H1 (cell line): ENCODE data around the gene NTN5. TPM values are rescaled to one million over a fixed set of nuclear protein-coding genes. Genes with fewer than 3 reads are reported as not detected.

Experiments
- CTCF ChIA-PET: fragments of 300-600 bp; sonication (Branson Sonifier 250); formaldehyde crosslinking; loops from one replicate; lab custom pipeline; 2021; ENCODE audit not compliant: partially characterized antibody; lab: Charles Lee
- POLR2A ChIA-PET: fragments of 300-600 bp; sonication (Branson Sonifier 250); formaldehyde crosslinking; loops from one replicate; lab custom pipeline; 2021; ENCODE audit warnings: inconsistent platforms; ENCODE audit not compliant: partially characterized antibody; lab: Charles Lee
- DNase-seq, 2 experiments: peaks; one replicate each; pipeline versions ENCODE4 v3.0.0 to v3.0.0-alpha.2; 2010 to 2022; ENCODE audit warnings: low spot score in 2 of 2, low read depth in 1 of 2, mixed read lengths in 1 of 2
- FAIRE-seq: peaks from 2 replicates; lab custom pipeline; 2011; peaks lifted over from hg19 to GRCh38; lab: Jason Lieb, UNC
- H2AFZ ChIP-seq: 2 replicates; pipeline ENCODE4 v1.8.1; 2012; ENCODE audit warnings: low read length, inconsistent platforms
- H2AK5ac ChIP-seq: 2 replicates; pipeline ENCODE4 v1.6.1; 2013; ENCODE audit warnings: low read depth, low read length
- H2BK120ac ChIP-seq: replicated peaks from 2 replicates; pipeline ENCODE3; 2013; ENCODE audit warnings: low read depth, low read length, inconsistent platforms
- H2BK12ac ChIP-seq: 2 replicates; pipeline ENCODE4 v1.6.1; 2013; ENCODE audit warnings: low read depth, low read length
- H2BK15ac ChIP-seq: 2 replicates; pipeline ENCODE4 v1.6.1; 2013; ENCODE audit warnings: low read length
- H2BK20ac ChIP-seq: 2 replicates; pipeline ENCODE4 v1.6.1; 2013; ENCODE audit warnings: low read length
- H2BK5ac ChIP-seq: 2 replicates; pipeline ENCODE4 v1.6.1; 2013; ENCODE audit warnings: low read depth, low read length
- H3K14ac ChIP-seq: 2 replicates; pipeline ENCODE4 v1.6.1; 2013; ENCODE audit warnings: inconsistent platforms; ENCODE audit not compliant: insufficient read length
- H3K18ac ChIP-seq: 2 replicates; pipeline ENCODE4 v1.6.1; 2013; ENCODE audit warnings: low read length; ENCODE audit errors: extremely low read depth
- H3K23ac ChIP-seq: 2 replicates; pipeline ENCODE4 v1.6.1; 2013; ENCODE audit warnings: inconsistent platforms; ENCODE audit not compliant: insufficient read length
- H3K23me2 ChIP-seq: 2 replicates; pipeline ENCODE4 v1.6.1; 2013; ENCODE audit warnings: low read depth, low read length
- H3K27ac ChIP-seq: 2 replicates; pipeline ENCODE4 v1.6.1; 2011; ENCODE audit warnings: low read depth, low read length, inconsistent platforms
- H3K27me3 ChIP-seq, 4 experiments: replicated peaks in 1 of 4; 1 replicate in 1 of 4; 2 replicates in 3 of 4; pipeline versions ENCODE4 v1.6.1 to v1.8.1; 2011 to 2013; ENCODE audit warnings: low read length in 3 of 4, mild to moderate bottlenecking in 3 of 4, inconsistent platforms in 2 of 4, mixed read lengths in 2 of 4, moderate library complexity in 1 of 4; ENCODE audit not compliant: control insufficient read depth in 3 of 4, insufficient read depth in 3 of 4; ENCODE audit errors: extremely low read depth in 1 of 4
- H3K36me3 ChIP-seq, 4 experiments: 2 replicates each; pipeline versions ENCODE4 v1.6.1 to v1.8.1; 2011 to 2013; ENCODE audit warnings: mild to moderate bottlenecking in 4 of 4, low read length in 3 of 4, moderate library complexity in 2 of 4, control low read depth in 1 of 4, inconsistent platforms in 1 of 4; ENCODE audit not compliant: insufficient read depth in 4 of 4, control insufficient read depth in 2 of 4
- H3K4ac ChIP-seq: replicated peaks from 2 replicates; pipeline ENCODE3; 2013; ENCODE audit warnings: low read length, low read depth, mixed read lengths, inconsistent platforms; ENCODE audit not compliant: insufficient read length
- H3K4me1 ChIP-seq, 4 experiments: replicated peaks in 1 of 4; 1 replicate in 1 of 4; 2 replicates in 3 of 4; pipeline versions ENCODE4 v1.6.1 to v1.8.1; 2011 to 2013; ENCODE audit warnings: low read length in 3 of 4, inconsistent platforms in 2 of 4, mixed read lengths in 1 of 4; ENCODE audit not compliant: insufficient read depth in 4 of 4, control insufficient read depth in 3 of 4
- H3K4me2 ChIP-seq, 2 experiments: 2 replicates each; pipeline versions ENCODE4 v1.6.1 to v1.8.1; 2011 to 2013; ENCODE audit warnings: low read depth in 2 of 2, low read length in 2 of 2, control low read depth in 1 of 2, inconsistent platforms in 1 of 2, mild to moderate bottlenecking in 1 of 2; ENCODE audit not compliant: insufficient read depth in 1 of 2
- H3K4me3 ChIP-seq, 4 experiments: fragments of 200-600, 300-600 bp in 1 of 4; sonication (generic), shearing (Covaris generic), sonication (Bioruptor Twin) in 1 of 4; 2 replicates each; pipeline versions ENCODE4 v1.5.1 to v1.8.1; 2011 to 2016; ENCODE audit warnings: low read length in 4 of 4, low read depth in 3 of 4, control low read depth in 2 of 4, inconsistent platforms in 2 of 4, mild to moderate bottlenecking in 2 of 4, mixed read lengths in 1 of 4, moderate library complexity in 1 of 4; ENCODE audit not compliant: insufficient read depth in 2 of 4; ENCODE audit errors: extremely low read depth in 1 of 4
- H3K56ac ChIP-seq: replicated peaks from 2 replicates; pipeline ENCODE3; 2013; ENCODE audit warnings: low read depth, mild to moderate bottlenecking, mixed read lengths, low read length, inconsistent platforms; ENCODE audit not compliant: insufficient read length
- H3K79me1 ChIP-seq: 2 replicates; pipeline ENCODE4 v1.6.1; 2013; ENCODE audit warnings: low read depth, low read length, control low read depth
- H3K79me2 ChIP-seq, 2 experiments: 2 replicates each; pipeline versions ENCODE4 v1.6.1 to v1.8.1; 2012 to 2013; ENCODE audit warnings: low read length in 2 of 2, mild to moderate bottlenecking in 2 of 2, inconsistent platforms in 1 of 2; ENCODE audit not compliant: insufficient read depth in 2 of 2, control insufficient read depth in 1 of 2
- H3K9ac ChIP-seq, 4 experiments: replicated peaks in 1 of 4; 1 replicate in 1 of 4; 2 replicates in 3 of 4; pipeline versions ENCODE4 v1.6.1 to v1.8.1; 2011 to 2013; ENCODE audit warnings: low read depth in 3 of 4, low read length in 3 of 4, control low read depth in 2 of 4, mild to moderate bottlenecking in 2 of 4, moderate library complexity in 2 of 4, inconsistent platforms in 1 of 4; ENCODE audit errors: extremely low read depth in 1 of 4
- H3K9me3 ChIP-seq, 2 experiments: 2 replicates each; pipeline versions ENCODE4 v1.6.1 to v1.8.1; 2012 to 2013; ENCODE audit warnings: mild to moderate bottlenecking in 2 of 2, moderate library complexity in 2 of 2, control low read depth in 1 of 2, inconsistent platforms in 1 of 2, low read depth in 1 of 2, low read length in 1 of 2, mixed read lengths in 1 of 2; ENCODE audit not compliant: insufficient read depth in 2 of 2
- H4K20me1 ChIP-seq, 2 experiments: replicated peaks in 1 of 2; 2 replicates each; pipeline versions ENCODE3 to v1.8.1; 2011 to 2013; ENCODE audit warnings: inconsistent platforms in 2 of 2, low read length in 2 of 2, mild to moderate bottlenecking in 1 of 2; ENCODE audit not compliant: insufficient read depth in 2 of 2, control insufficient read depth in 1 of 2
- H4K5ac ChIP-seq: 2 replicates; pipeline ENCODE4 v1.6.1; 2013; ENCODE audit warnings: low read length, low read depth, mixed read lengths, inconsistent platforms; ENCODE audit not compliant: insufficient read length
- H4K8ac ChIP-seq: 2 replicates; pipeline ENCODE4 v1.8.0; 2013; ENCODE audit warnings: mild to moderate bottlenecking, moderate library complexity, low read length, inconsistent platforms; ENCODE audit not compliant: insufficient read depth; ENCODE audit errors: extremely low read depth
- H4K91ac ChIP-seq: replicated peaks from 2 replicates; pipeline ENCODE3; 2013; ENCODE audit warnings: low read length, mixed read lengths, inconsistent platforms; ENCODE audit not compliant: insufficient read length
- CBX5 ChIP-seq: fragments of 300-800, 300-1000 bp; sonication (generic); IDR thresholded peaks from 2 replicates; pipeline ENCODE4 v1.7.1; 2016; ENCODE audit warnings: antibody characterized with exemption, low read length, low read depth
- CHD2 ChIP-seq: IDR thresholded peaks from 2 replicates; pipeline ENCODE4 v1.6.1; 2012; ENCODE audit warnings: low read length, improper control_type of control experiment
- HDAC2 ChIP-seq, 2 experiments: fragments of 300-600 bp in 1 of 2; sonication (generic) in 1 of 2; IDR thresholded peaks; 2 replicates each; pipeline ENCODE4 v1.6.1; 2011 to 2012; ENCODE audit warnings: low read depth in 2 of 2, low read length in 2 of 2, mild to moderate bottlenecking in 2 of 2, moderate library complexity in 2 of 2, borderline replicate concordance in 1 of 2, inconsistent platforms in 1 of 2
- POLR2A ChIP-seq, 2 experiments: IDR thresholded peaks; 1 replicate in 1 of 2; 2 replicates in 1 of 2; pipeline ENCODE4 v1.6.1; 2011; ENCODE audit warnings: low read depth in 2 of 2, low read length in 2 of 2, mild to moderate bottlenecking in 2 of 2; ENCODE audit errors: control extremely low read depth in 1 of 2
- RBBP5 ChIP-seq: IDR thresholded peaks from 2 replicates; pipeline ENCODE4 v1.7.1; 2012; ENCODE audit warnings: low read depth, mild to moderate bottlenecking, inconsistent platforms, low read length, moderate library complexity, borderline replicate concordance
- WGBS, 2 experiments: shearing (Covaris generic) in 1 of 2; methylation state at CpG; one replicate each; pipeline versions ENCODE4 v1.1.6 to v1.1.7; 2013 to 2015; ENCODE audit warnings: low lambda C conversion rate in 2 of 2, mixed read lengths in 2 of 2, inconsistent platforms in 1 of 2, low coverage in 1 of 2, missing lambda C conversion rate in 1 of 2; ENCODE audit not compliant: insufficient replicate concordance in 2 of 2, insufficient coverage in 1 of 2, insufficient read length in 1 of 2; ENCODE audit errors: extremely low coverage in 1 of 2, missing lambda C conversion rate in 1 of 2; 5-methylcytosine and 5-hydroxymethylcytosine counted together
- polyA plus RNA-seq, 7 experiments: library from polyadenylated mRNA; depleted of rRNA in 3 of 7; stranded (reverse) in 5 of 7; unstranded in 2 of 7; fragments of >200 nt in 5 of 7; fragments of 200-250 nt in 2 of 7; gene quantifications; 1 replicate in 5 of 7; 2 replicates in 1 of 7; 4 replicates in 1 of 7; pipeline versions ENCODE4 v1.2.1 to v1.2.3, GENCODE V29; 2011 to 2013; ENCODE audit warnings: missing spikeins in 2 of 7, mixed read lengths in 2 of 7
- total RNA-seq: library from RNA; stranded (reverse); fragmentation: NEBNext Ultra II Directional; extraction: Animal tissue kit (Norgen Biotek cat#: 25700); gene quantifications from 2 replicates; pipeline ENCODE4 v1.2.1, GENCODE V29; 2021
- TF ChIP-seq, protein P1 (sequence below), 3 experiments: IDR thresholded peaks; 1 replicate in 2 of 3; 2 replicates in 1 of 3; pipeline versions ENCODE4 v1.5.1 to v1.6.1; 2011; ENCODE audit warnings: low read length in 3 of 3, mild to moderate bottlenecking in 3 of 3, inconsistent platforms in 2 of 3, low read depth in 1 of 3, moderate library complexity in 1 of 3; ENCODE audit not compliant: insufficient read depth in 1 of 3; ENCODE audit errors: control extremely low read depth in 1 of 3
- TF ChIP-seq, protein P2 (sequence below): IDR thresholded peaks from 2 replicates; pipeline ENCODE4 v1.6.1; 2012; ENCODE audit warnings: inconsistent platforms

Gene NTN5
- total and polyA plus RNA-seq, 2 of the 8 experiments (the other 6 are each of a cell fraction or from before 2014, with no cell fraction given), result 0.47 to 0.85 TPM

DNA sequence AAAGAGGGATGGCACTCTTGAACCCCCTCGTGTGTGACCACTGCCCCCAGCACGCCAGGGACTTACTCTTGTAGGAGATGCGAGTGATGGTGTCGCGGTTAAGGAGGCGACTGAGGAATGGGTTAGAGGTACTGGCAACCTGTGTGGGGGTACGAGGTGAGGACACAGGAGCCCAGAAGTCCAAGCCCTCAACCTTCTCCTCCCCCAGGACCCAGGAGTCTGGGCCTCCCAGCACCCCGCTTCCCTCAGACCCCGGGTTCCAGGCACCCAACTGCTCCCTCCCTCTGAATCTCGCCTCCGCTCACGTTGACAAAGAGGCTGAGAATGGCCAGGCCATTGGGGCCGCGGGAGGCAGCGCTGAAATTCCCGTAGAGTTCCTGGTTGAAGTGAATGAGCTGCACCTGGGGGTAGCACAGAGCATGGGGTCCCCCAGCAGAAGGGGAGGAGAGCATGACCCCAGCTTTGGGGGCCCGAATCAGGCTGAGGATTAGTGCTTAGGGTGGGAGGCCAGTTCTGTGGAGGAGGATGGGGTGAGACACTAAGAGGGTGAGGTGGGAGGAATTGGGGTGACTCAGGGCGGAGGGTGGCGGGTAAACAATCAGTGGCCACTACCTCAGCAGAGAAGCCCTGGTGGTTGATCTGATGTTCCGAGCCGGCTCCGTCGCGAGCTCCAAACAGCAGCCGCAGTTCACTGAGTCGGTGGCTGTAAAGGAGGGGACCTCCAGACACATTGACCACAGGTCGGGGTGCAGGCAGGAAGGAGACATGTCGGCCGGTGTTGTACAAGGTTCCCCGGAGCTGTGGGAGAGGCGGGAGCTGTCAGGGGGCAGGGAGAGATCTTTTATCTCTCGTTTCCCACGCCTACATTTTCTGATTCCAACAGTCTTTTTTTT lies 33.1 kb downstream of the NTN5 start:
- peak overlapping the region in 1 of 2 experiments; percentile 94; a peak in 2 of 4 replicates for H3K4me2 ChIP-seq
- TF ChIP-seq POLR2A (IDR thresholded peaks at IDR 0.05; ENCODE audit: control extremely low read depth in 1 of 2, low read depth in 2 of 2, low read length in 2 of 2), result no peak
- TF ChIP-seq, protein P1, sequence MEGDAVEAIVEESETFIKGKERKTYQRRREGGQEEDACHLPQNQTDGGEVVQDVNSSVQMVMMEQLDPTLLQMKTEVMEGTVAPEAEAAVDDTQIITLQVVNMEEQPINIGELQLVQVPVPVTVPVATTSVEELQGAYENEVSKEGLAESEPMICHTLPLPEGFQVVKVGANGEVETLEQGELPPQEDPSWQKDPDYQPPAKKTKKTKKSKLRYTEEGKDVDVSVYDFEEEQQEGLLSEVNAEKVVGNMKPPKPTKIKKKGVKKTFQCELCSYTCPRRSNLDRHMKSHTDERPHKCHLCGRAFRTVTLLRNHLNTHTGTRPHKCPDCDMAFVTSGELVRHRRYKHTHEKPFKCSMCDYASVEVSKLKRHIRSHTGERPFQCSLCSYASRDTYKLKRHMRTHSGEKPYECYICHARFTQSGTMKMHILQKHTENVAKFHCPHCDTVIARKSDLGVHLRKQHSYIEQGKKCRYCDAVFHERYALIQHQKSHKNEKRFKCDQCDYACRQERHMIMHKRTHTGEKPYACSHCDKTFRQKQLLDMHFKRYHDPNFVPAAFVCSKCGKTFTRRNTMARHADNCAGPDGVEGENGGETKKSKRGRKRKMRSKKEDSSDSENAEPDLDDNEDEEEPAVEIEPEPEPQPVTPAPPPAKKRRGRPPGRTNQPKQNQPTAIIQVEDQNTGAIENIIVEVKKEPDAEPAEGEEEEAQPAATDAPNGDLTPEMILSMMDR (IDR thresholded peaks at IDR 0.05; ENCODE audit: control extremely low read depth in 1 of 3, insufficient read depth in 1 of 3, low read depth in 1 of 3, low read length in 3 of 3), result no peak
- no peak for TF ChIP-seq RBBP5
- TF ChIP-seq CHD2, result no peak
- TF ChIP-seq, protein P2, sequence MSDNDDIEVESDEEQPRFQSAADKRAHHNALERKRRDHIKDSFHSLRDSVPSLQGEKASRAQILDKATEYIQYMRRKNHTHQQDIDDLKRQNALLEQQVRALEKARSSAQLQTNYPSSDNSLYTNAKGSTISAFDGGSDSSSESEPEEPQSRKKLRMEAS, result no peak
- no peak for TF ChIP-seq CBX5
- TF ChIP-seq HDAC2 (IDR thresholded peaks at IDR 0.05; ENCODE audit: borderline replicate concordance in 1 of 2, low read depth in 2 of 2, low read length in 2 of 2), result no peak

More for the DNA sequence above, 33.1 kb downstream of the NTN5 start:
- H3K56ac ChIP-seq, result peak overlapping the region; percentile 9
- peaks cover 0 to 2% (median 0%) of the 10 kb centered on the region in 4 experiments; a peak in 2 of 7 replicates for H3K27me3 ChIP-seq
- H3K4me3 ChIP-seq, result no peak overlapping the region; a peak in 1 of 8 replicates
- H2AFZ ChIP-seq, result no peak overlapping the region
- H3K36me3 ChIP-seq, result no peaks in the 10 kb centered on the region
- no peak overlapping the region for H2BK15ac ChIP-seq
- H3K27ac ChIP-seq, result 0 out of 2 replicates have a peak overlapping the region, but pooled peaks have one; percentile 3
- peak overlapping the region; percentile 97 for H2BK12ac ChIP-seq
- H2AK5ac ChIP-seq, result 0 out of 2 replicates have a peak overlapping the region, but pooled peaks have one; percentile 33
- H2BK20ac ChIP-seq, result peak overlapping the region; percentile 74; the same call in 1 of the 2 replicates
- peak overlapping the region; percentile 5 for H2BK120ac ChIP-seq
- peak overlapping the region; percentile 20; the same call in 1 of the 2 replicates for H2BK5ac ChIP-seq
- 84% methylated on average over 23 of the region's 33 CpGs; no CpG with 5 or more reads in 1 of the 2 experiments for WGBS, 2 experiments
- peak overlapping the region; percentile 11 for H4K5ac ChIP-seq
- H3K23ac ChIP-seq, result no peak overlapping the region
- FAIRE-seq (no peak), DNase-seq (no peak)
- peak overlapping the region; percentile 76 for H4K8ac ChIP-seq
- CTCF ChIA-PET, result interaction anchor here (0.6 to 1.5 kb wide), 6 partner anchors 9 to 203 kb away, joined by 3 to 4 read pairs (median 3); no protein-coding TSS in a partner anchor
- peak overlapping the region; percentile 63 for H3K4ac ChIP-seq
- peaks cover 0 to 11% of the 10 kb centered on the region in 2 experiments; a peak in 2 of 4 replicates for H3K79me2 ChIP-seq
- no peak overlapping the region for H3K14ac ChIP-seq
- no peak overlapping the region for H3K9ac ChIP-seq
- H3K18ac ChIP-seq, result peak overlapping the region; percentile 65
- H3K4me1 ChIP-seq, result peaks cover 5 to 27% (median 16%) of the 10 kb centered on the region in 4 experiments
- H4K91ac ChIP-seq, result peak overlapping the region; percentile 87
- POLR2A ChIA-PET, result interaction anchor here (0.8 to 5.6 kb wide), 5 partner anchors 9 to 99 kb away, joined by 3 to 28 read pairs (median 4); partner anchors contain the start of genes FUT2, RPL18 and SPHK2
- peaks cover 23% of the 10 kb centered on the region for H3K23me2 ChIP-seq
- no peaks in the 10 kb centered on the region for H4K20me1 ChIP-seq
- no peaks in the 10 kb centered on the region for H3K9me3 ChIP-seq
- no peaks in the 10 kb centered on the region for H3K79me1 ChIP-seq
